Panc1 (cell line): ENCODE results near the gene MAML3. TPM values are rescaled to one million over a fixed set of nuclear protein-coding genes. Genes with fewer than 3 reads are reported as not detected.
A peak's percentile ranks its signal among the peaks of the same experiment; 100 is the strongest.

Experiments used
- ATAC-seq: fragments of 200-7000 bp; cut with Tn5 transposase; 2 replicates; pipeline ENCODE4 v1.9.1; 2020; ENCODE audit warnings: mild to moderate bottlenecking, moderate library complexity
- BruUV-seq: library from RNA; stranded (reverse); fragments of 400-500 nt; replicated peaks from 2 replicates; lab custom pipeline; 2021; lab: Mats Ljungman, UMichigan
- CTCF ChIA-PET: fragments of 300-600 bp; sonication (Branson Sonifier 250); formaldehyde crosslinking; loops from one replicate; lab custom pipeline; 2022; ENCODE audit warnings: antibody characterized with exemption; lab: Charles Lee
- POLR2A ChIA-PET: fragments of 300-600 bp; sonication (Branson Sonifier 250); formaldehyde crosslinking; loops from one replicate; lab custom pipeline; 2022; ENCODE audit warnings: antibody characterized with exemption; lab: Charles Lee
- DNase-seq: peaks from one replicate; pipeline ENCODE4 v3.0.0-alpha.2; 2010; ENCODE audit warnings: low read depth, low spot score
- H3K27ac ChIP-seq: 2 replicates; pipeline ENCODE4 v1.5.1; 2011; ENCODE audit warnings: mild to moderate bottlenecking, low read length, inconsistent platforms
- H3K27me3 ChIP-seq: fragments of 200-500 bp; sonication (Bioruptor generic); 2 replicates; pipeline ENCODE4 v1.6.0; 2014; ENCODE audit warnings: low read length, inconsistent platforms; ENCODE audit not compliant: control insufficient read depth, insufficient read depth
- H3K36me3 ChIP-seq: fragments of 200-500 bp; sonication (Bioruptor generic); 2 replicates; pipeline ENCODE4 v1.5.1; 2014; ENCODE audit warnings: inconsistent platforms, mild to moderate bottlenecking, low read length, moderate library complexity; ENCODE audit not compliant: control insufficient read depth, insufficient read depth
- H3K4me1 ChIP-seq: 2 replicates; pipeline ENCODE4 v1.5.1; 2011; ENCODE audit warnings: inconsistent platforms, mild to moderate bottlenecking, low read length, moderate library complexity; ENCODE audit not compliant: control insufficient read depth, insufficient read depth
- H3K4me3 ChIP-seq, 2 experiments: 2 replicates each; pipeline ENCODE4 v1.5.1; 2011 to 2012; ENCODE audit warnings: low read depth in 2 of 2, low read length in 2 of 2, mild to moderate bottlenecking in 2 of 2, inconsistent platforms in 1 of 2, moderate library complexity in 1 of 2
- H3K9me3 ChIP-seq: fragments of 200-500 bp; sonication (Bioruptor generic); 2 replicates; pipeline ENCODE4 v1.5.1; 2014; ENCODE audit warnings: low read depth, mild to moderate bottlenecking, inconsistent platforms, low read length, moderate library complexity; ENCODE audit not compliant: control insufficient read depth, insufficient read depth
- POLR2AphosphoS5 ChIP-seq: IDR thresholded peaks from 2 replicates; pipeline ENCODE4 v1.6.1; 2012; ENCODE audit warnings: mild to moderate bottlenecking, low read depth, low read length, moderate library complexity
- REST ChIP-seq, 2 experiments: IDR thresholded peaks; 2 replicates each; pipeline ENCODE4 v1.6.1; 2011 to 2012; ENCODE audit warnings: low read depth in 2 of 2, control low read depth in 1 of 2, low read length in 1 of 2, mild to moderate bottlenecking in 1 of 2, moderate library complexity in 1 of 2; ENCODE audit not compliant: insufficient read depth in 1 of 2
- SIN3A ChIP-seq: IDR thresholded peaks from 2 replicates; pipeline ENCODE4 v1.6.1; 2012; ENCODE audit warnings: low read depth, mild to moderate bottlenecking, low read length, moderate library complexity, borderline replicate concordance; ENCODE audit not compliant: insufficient read depth
- TCF7L2 ChIP-seq: IDR thresholded peaks from 2 replicates; pipeline ENCODE4 v1.6.1; 2011; ENCODE audit warnings: mild to moderate bottlenecking, low read depth, low read length, inconsistent platforms
- in situ Hi-C: cut with HindIII; loops from 2 replicates; pipeline ENCODE4 v1.10.0; 2016; ENCODE audit warnings: low sequenced_read_pairs, low pct_unique_long_range_greater_than_20kb
- intact Hi-C: fragments of 100-400 bp; cut with micrococcal nuclease; formaldehyde crosslinking; loops from one replicate; pipeline ENCODE4 v1.10.0; 2022; ENCODE audit not compliant: unreplicated experiment
- total RNA-seq: library from RNA; stranded (reverse); gene quantifications from one replicate; pipeline ENCODE4 v1.2.1, GENCODE V29; 2021; ENCODE audit not compliant: unreplicated experiment
- TF ChIP-seq, protein P1 (sequence below): fragments of 450-650 bp; IDR thresholded peaks from 2 replicates; pipeline ENCODE4 v1.5.1; 2017; ENCODE audit warnings: mild to moderate bottlenecking

The MAML3 gene
- total RNA-seq, 1 experiment from 2014 or later: 7.7 TPM

DNA sequence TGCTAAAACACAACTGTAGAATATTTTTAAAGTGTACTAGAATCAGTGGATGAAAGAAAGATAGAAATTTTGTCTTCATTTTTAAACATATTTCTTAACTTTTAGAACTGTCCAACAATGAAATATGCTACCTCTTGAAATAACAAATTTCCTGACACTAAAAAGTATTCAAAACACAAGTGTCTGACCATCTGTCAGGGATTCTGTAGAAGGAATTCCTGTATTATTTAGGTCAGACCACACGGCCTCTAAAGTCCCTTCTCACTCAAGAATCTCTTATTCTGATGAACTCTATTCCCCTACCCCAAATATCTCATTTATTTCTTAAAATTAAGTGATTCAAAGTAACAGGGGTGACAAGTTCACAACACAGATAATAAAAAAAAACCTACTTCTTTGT, 99.1 kb downstream of the MAML3 start:
- ATAC-seq: no peak
- POLR2A ChIA-PET: no interaction called here

DNA sequence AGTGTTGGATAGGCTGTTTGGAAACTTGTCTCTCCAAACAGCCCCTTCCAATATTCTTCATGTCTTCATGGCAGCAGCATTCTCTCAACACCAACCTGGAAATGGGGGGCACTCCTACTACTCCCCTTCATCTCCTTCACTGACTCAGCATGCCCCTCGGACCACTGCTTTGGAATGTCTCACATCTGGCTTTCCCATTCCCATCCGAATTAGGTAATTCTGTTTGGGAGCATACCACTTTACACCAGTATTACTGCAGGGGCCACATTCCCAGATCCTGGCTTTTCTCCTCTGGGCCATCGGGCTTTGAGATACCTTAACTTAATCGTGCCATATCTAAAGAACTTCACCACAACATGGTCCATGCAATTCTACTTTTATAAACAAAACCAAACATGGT, 100.8 kb downstream of the MAML3 start:
- ATAC-seq (no peak), DNase-seq (no peak)
- POLR2A ChIA-PET: interaction anchor here (0.6 kb wide), 1 partner anchor 8 kb away, joined by 3 read pairs; no protein-coding TSS in a partner anchor
- Histone ChIP-seq H3K27me3 (no peaks in the 10 kb centered on the region), H3K36me3 (no peaks in the 10 kb centered on the region), H3K9me3 (no peaks in the 10 kb centered on the region), H3K4me1 (peaks cover 37% of the 10 kb centered on the region), H3K4me3 (no peak overlapping the region), H3K27ac (peak overlapping the region; percentile 70)
- TF ChIP-seq SIN3A: no peak
- TF ChIP-seq POLR2AphosphoS5: no peak
- BruUV-seq: no TSS peak
- in situ Hi-C loops (no loop called here), intact Hi-C loops (no loop called here)
- CTCF ChIA-PET: no interaction called here

More for the DNA sequence above, 99.1 kb downstream of the MAML3 start:
- intact Hi-C loops (no loop called here), in situ Hi-C loops (no loop called here)
- Histone ChIP-seq H3K9me3 (no peaks in the 10 kb centered on the region), H3K27me3 (no peaks in the 10 kb centered on the region), H3K27ac (peak overlapping the region; percentile 57; the same call in 1 of the 2 replicates), H3K36me3 (no peaks in the 10 kb centered on the region), H3K4me1 (peaks cover 35% of the 10 kb centered on the region), H3K4me3 (no peak overlapping the region)
- DNase-seq: no peak
- CTCF ChIA-PET: no interaction called here
- BruUV-seq: no TSS peak
- TF ChIP-seq REST (IDR thresholded peaks at IDR 0.05; ENCODE audit: insufficient read depth in 1 of 2, low read depth in 2 of 2, low read length in 1 of 2) (no peak), POLR2AphosphoS5 (no peak), TCF7L2 (no peak), SIN3A (no peak)

DNA sequence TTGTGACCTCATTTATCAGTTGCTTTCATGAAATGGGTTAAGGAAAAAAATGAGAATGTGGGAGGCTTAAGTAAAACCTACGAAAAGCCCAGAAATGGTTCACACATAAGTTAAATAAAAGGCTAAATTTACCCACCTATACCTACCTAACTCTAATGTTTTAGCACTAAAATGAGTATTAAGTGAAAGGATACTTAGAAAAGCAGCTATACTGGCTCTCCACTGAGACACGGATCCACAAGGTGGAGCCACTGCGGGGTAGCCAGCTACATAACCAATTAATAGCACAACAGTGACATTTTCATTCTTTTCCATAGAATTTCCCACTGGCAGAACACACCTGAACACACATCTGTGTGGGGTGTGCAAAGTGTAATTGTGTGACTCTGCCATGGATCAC, 101.9 kb downstream of the MAML3 start:
- Histone ChIP-seq H3K4me3 (no peak overlapping the region), H3K27me3 (no peaks in the 10 kb centered on the region), H3K9me3 (no peaks in the 10 kb centered on the region), H3K36me3 (no peaks in the 10 kb centered on the region), H3K27ac (peak overlapping the region; percentile 70), H3K4me1 (peaks cover 41% of the 10 kb centered on the region)
- in situ Hi-C loops (no loop called here), intact Hi-C loops (no loop called here)
- ChIA-PET POLR2A (no interaction called here), CTCF (interaction anchor here (0.5 to 1.2 kb wide), 5 partner anchors 40 to 203 kb away, joined by 3 to 7 read pairs (median 4); no protein-coding TSS in a partner anchor)
- ATAC-seq: no peak
- no TSS peak for BruUV-seq
- TF ChIP-seq POLR2AphosphoS5: no peak
- TF ChIP-seq REST (IDR thresholded peaks at IDR 0.05; ENCODE audit: insufficient read depth in 1 of 2, low read depth in 2 of 2, low read length in 1 of 2): no peak
- TF ChIP-seq, protein P1, sequence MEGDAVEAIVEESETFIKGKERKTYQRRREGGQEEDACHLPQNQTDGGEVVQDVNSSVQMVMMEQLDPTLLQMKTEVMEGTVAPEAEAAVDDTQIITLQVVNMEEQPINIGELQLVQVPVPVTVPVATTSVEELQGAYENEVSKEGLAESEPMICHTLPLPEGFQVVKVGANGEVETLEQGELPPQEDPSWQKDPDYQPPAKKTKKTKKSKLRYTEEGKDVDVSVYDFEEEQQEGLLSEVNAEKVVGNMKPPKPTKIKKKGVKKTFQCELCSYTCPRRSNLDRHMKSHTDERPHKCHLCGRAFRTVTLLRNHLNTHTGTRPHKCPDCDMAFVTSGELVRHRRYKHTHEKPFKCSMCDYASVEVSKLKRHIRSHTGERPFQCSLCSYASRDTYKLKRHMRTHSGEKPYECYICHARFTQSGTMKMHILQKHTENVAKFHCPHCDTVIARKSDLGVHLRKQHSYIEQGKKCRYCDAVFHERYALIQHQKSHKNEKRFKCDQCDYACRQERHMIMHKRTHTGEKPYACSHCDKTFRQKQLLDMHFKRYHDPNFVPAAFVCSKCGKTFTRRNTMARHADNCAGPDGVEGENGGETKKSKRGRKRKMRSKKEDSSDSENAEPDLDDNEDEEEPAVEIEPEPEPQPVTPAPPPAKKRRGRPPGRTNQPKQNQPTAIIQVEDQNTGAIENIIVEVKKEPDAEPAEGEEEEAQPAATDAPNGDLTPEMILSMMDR: peak; percentile 72
- peak; percentile 15 for DNase-seq
